ENCODE results near the gene NDRG2.

The NDRG2 gene

DNA sequence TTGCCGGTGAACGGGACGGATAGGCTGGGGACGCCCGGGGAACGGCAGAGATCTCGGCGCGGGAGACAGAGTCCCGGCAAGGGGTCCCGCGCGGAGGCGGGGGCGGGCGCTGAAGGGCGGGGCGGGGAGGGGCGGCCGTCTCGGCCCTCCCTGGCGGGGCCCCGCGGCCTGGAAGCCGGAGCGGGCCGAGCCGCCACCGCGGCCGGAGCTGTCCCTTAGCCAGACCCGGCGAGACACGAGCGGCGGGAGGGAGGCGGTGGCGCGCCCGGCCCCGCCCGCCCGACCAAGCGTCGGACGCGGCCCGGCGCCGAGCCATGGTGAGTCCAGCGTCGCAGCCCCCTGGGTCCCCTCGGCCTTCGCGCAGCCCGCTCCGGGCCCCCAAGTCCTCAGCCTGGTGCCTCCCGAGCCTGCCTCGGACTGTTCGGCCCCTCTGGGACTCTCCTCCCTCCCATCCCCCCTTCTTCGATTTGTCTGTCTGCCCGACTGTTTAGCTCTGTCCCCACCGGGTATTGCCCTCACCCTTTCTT, 45.3 kb upstream of the NDRG2 start, which contains the start of gene ARHGEF40:
Gene ARHGEF40, plus strand, starts transcription at position 222 of the 527 bp plus-strand sequence. Its CDS starts 93 bp downstream, at position 315.
- H3K27ac ChIP-seq = peak within 1 kb of the TSS; percentile 42; the same call in 1 of the 2 replicates
- TF ChIP-seq, protein P1, sequence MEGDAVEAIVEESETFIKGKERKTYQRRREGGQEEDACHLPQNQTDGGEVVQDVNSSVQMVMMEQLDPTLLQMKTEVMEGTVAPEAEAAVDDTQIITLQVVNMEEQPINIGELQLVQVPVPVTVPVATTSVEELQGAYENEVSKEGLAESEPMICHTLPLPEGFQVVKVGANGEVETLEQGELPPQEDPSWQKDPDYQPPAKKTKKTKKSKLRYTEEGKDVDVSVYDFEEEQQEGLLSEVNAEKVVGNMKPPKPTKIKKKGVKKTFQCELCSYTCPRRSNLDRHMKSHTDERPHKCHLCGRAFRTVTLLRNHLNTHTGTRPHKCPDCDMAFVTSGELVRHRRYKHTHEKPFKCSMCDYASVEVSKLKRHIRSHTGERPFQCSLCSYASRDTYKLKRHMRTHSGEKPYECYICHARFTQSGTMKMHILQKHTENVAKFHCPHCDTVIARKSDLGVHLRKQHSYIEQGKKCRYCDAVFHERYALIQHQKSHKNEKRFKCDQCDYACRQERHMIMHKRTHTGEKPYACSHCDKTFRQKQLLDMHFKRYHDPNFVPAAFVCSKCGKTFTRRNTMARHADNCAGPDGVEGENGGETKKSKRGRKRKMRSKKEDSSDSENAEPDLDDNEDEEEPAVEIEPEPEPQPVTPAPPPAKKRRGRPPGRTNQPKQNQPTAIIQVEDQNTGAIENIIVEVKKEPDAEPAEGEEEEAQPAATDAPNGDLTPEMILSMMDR (conservative IDR thresholded peaks at IDR 0.05) = no peak

DNA sequence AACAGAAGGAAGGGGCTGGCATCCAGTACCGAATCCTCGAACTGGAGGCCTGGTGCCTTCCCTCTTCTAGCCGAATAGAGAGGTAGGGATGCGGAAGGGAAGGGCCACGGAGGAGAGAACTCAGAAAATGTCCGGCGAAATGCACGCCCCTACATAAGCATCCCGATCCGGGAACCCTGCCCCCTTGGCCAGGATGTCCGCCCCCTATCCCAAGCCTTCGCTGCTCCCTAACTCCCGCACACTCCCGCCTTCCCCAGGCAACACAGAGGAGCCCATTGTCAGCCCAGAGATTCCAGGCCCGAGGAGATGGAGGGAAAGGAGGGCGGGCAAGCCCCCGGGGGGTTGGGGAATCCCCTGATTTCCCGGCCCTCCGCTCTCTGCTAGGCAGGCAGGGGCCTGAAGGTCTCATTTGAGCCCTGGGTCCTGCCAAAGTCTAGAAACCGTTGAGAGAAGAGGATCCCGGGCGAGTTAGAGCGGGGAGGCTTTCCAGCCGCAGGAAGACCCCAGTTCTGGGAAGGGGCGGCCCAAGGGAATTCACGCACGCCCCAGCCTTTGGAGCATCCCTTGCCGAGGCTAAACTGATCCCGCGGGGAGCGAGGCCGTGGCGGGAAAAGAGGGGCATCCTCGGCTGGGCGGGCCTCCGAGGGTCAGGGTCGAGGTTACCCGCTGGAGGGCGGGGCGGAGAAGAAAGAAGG, 44.7 kb upstream of the NDRG2 start:
- H3K27ac ChIP-seq = peak overlapping the region; percentile 42; the same call in 1 of the 2 replicates
- TF ChIP-seq, protein P1 (conservative IDR thresholded peaks at IDR 0.05) = no peak

DNA sequence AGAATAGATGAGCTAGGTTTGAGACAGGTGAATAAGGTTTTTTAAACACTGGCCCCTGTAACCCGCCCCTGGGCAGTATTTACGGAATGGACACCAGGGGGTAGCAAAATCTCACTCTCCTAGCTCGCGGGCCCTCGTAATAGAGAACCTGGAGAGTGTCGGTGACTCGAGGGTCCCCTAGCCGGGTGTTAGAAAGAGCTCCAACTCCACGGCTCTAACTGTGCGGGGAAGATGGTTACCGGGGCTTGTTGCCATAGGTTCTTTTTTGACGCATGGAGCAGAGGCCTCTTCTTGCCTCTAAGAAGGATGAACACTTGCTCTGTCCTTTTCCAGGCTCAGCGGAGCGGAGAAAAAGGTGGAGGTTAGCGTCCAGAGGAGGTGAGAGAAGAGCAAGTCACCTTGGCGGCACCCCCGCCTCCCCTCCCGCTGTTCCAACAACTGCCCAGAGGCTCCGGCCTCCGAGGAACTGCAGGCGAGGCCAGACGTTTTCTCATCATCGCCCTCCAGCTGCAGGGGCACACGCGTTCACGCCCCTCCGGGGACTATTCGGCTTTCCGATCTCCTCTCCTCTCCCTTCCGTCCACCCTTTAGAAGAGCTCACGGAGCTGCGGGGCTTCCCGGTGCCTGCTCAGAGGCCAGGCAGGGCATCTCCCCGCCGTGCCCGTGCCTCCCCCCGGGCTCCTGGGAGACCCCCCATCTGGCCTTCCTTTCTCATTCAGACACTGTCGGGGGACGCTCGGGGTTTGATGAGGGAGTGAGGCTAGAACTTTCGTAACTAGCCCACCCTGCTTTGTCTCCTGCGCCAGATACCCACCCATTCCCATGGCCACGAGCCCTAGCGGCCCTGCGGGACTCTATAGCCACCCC, 43.9 kb upstream of the NDRG2 start:
- TF ChIP-seq, protein P1 (conservative IDR thresholded peaks at IDR 0.05) = peak; percentile 79
- H3K27ac ChIP-seq = no peak overlapping the region

DNA sequence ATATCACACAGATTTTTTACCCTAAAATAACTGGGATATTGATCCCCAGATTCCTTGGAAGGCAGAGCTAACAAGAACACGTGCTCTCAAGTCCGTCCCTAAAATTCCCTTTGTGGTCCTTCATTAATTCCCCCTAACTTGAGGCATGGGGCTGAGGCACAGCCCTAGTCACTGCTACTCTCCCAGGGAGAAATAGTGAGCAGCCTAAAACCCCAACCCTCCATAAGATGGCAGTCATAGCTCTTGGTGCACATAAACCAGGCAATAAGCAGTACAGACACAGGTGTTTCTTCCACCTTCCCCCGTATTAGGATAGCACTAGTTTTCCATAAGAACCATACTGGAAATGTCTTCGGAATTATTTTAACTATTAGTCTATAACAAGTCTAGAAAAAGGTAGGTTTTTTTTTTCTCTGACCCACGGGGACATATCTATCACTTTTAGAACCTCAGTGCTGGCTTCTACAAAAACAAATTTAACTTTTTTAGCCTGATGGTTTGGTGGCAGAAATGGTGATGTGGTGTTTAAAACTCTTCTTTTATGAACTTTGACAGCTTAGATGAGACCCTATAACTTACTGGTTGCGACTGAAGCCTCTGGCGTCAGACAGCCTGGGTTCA, 42.1 kb upstream of the NDRG2 start:
- H3K27ac ChIP-seq = no peak overlapping the region
- TF ChIP-seq, protein P1 (conservative IDR thresholded peaks at IDR 0.05) = peak; percentile 76

DNA sequence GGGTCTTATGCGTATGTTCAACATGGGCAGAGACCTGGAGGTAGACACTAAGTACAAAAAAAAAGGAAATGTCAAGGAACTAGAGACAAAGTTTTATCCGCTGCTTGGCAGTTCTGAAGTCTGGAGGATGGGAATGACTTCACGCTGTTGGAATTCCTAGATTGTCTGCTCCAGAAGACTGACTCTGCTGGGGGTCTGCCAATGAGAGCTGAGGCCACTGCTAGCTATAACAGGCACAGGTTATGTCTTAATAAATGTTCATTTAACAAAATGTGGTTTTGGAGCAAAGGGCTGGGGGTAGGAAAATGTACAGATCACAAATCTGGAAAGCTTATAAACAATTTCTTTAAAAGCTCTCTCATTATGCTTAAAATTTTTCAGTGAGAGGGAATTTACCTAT, 38.6 kb upstream of the NDRG2 start:
- no peak overlapping the region for H3K27ac ChIP-seq
- TF ChIP-seq, protein P1 (conservative IDR thresholded peaks at IDR 0.05) = no peak

DNA sequence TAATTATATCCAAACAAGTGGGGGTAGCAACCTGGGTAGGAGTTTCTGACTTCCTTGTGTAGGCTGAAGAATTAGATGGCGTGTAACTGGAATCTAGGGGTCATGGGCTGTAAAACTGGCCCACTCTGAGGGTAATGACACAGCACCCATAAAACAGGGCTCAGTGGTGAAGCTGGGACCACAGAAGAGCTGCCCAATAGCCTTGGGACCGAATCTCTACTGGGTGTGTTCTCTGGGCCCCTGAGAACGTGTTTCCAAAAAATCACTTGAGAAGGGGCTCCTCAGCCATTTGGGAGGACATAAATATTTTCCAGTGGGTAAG, 36.4 kb upstream of the NDRG2 start:
- H3K27ac ChIP-seq = no peak overlapping the region
- TF ChIP-seq, protein P1 (conservative IDR thresholded peaks at IDR 0.05) = no peak

Data from VCaP (cell line).